Endothelial cell of umbilical vein (primary cell): Measurements from ENCODE around the gene CTBP2. TPM values are rescaled to one million over a fixed set of nuclear protein-coding genes. Genes with fewer than 3 reads are reported as not detected.

Source experiments
- BruUV-seq: library from RNA; stranded (reverse); fragments of 400-500 nt; replicated peaks from 2 replicates; lab custom pipeline; 2021; lab: Mats Ljungman, UMichigan
- CTCF ChIA-PET: fragments of 300-600, 350-600 bp; sonication (Branson Sonifier 250); formaldehyde crosslinking; loops from one replicate; lab custom pipeline; 2021; ENCODE audit warnings: antibody characterized with exemption, inconsistent platforms; lab: Charles Lee
- POLR2A ChIA-PET: fragments of 300-600, 350-600 bp; sonication (Branson Sonifier 250); formaldehyde crosslinking; loops from one replicate; lab custom pipeline; 2021; ENCODE audit warnings: antibody characterized with exemption, inconsistent platforms; lab: Charles Lee
- DNase-seq: peaks from one replicate; pipeline ENCODE4 v3.0.0-alpha.2; 2011; ENCODE audit warnings: low read depth, low spot score
- FAIRE-seq: peaks from 2 replicates; lab custom pipeline; 2011; peaks lifted over from hg19 to GRCh38; lab: Jason Lieb, UNC
- H2AFZ ChIP-seq: 2 replicates; pipeline ENCODE4 v1.6.0; 2012; ENCODE audit warnings: low read depth, low read length, control low read depth, inconsistent platforms
- H3K27ac ChIP-seq: 2 replicates; pipeline ENCODE4 v1.5.1; 2011; ENCODE audit warnings: low read depth, mild to moderate bottlenecking, control low read depth, low read length, moderate library complexity; ENCODE audit not compliant: insufficient read depth
- H3K27me3 ChIP-seq, 2 experiments: 2 replicates each; pipeline versions ENCODE4 v1.6.0 to v1.6.1; 2011; ENCODE audit warnings: low read length in 2 of 2, mixed read lengths in 1 of 2; ENCODE audit not compliant: control insufficient read depth in 2 of 2, insufficient read depth in 2 of 2
- H3K36me3 ChIP-seq, 2 experiments: 2 replicates in 1 of 2; 3 replicates in 1 of 2; pipeline ENCODE4 v1.5.1; 2011; ENCODE audit warnings: low read length in 2 of 2, mild to moderate bottlenecking in 1 of 2, moderate library complexity in 1 of 2; ENCODE audit not compliant: control insufficient read depth in 2 of 2, insufficient read depth in 2 of 2; ENCODE audit errors: extremely low read depth in 1 of 2
- H3K4me1 ChIP-seq: 3 replicates; pipeline ENCODE4 v1.5.1; 2011; ENCODE audit warnings: mild to moderate bottlenecking, low read length; ENCODE audit not compliant: control insufficient read depth, insufficient read depth; ENCODE audit errors: extremely low read depth
- H3K4me2 ChIP-seq: 2 replicates; pipeline ENCODE4 v1.6.1; 2011; ENCODE audit warnings: low read length, control low read depth, mixed read lengths; ENCODE audit not compliant: insufficient read depth
- H3K4me3 ChIP-seq, 3 experiments: fragments of 200-600 bp in 1 of 3; sonication (generic), shearing (Covaris generic) in 1 of 3; replicated peaks in 1 of 3; 2 replicates each; pipeline ENCODE4 v1.5.1; 2011 to 2016; ENCODE audit warnings: control low read depth in 3 of 3, low read length in 3 of 3, mild to moderate bottlenecking in 2 of 3, inconsistent platforms in 1 of 3, low read depth in 1 of 3, moderate library complexity in 1 of 3; ENCODE audit not compliant: insufficient read depth in 1 of 3
- H3K79me2 ChIP-seq: 2 replicates; pipeline ENCODE4 v1.6.0; 2012; ENCODE audit warnings: low read length, inconsistent platforms; ENCODE audit not compliant: control insufficient read depth, insufficient read depth
- H3K9ac ChIP-seq: replicated peaks from 2 replicates; pipeline ENCODE3; 2011; ENCODE audit warnings: low read length, control low read depth; ENCODE audit not compliant: insufficient read depth; ENCODE audit errors: extremely low read depth
- H3K9me1 ChIP-seq: replicated peaks from 3 replicates; pipeline ENCODE4 v1.6.0; 2011; ENCODE audit warnings: mild to moderate bottlenecking, low read length; ENCODE audit not compliant: control insufficient read depth, insufficient read depth; ENCODE audit errors: extremely low read depth
- H3K9me3 ChIP-seq: replicated peaks from 2 replicates; pipeline ENCODE4 v1.5.1; 2012; ENCODE audit warnings: low read length, inconsistent platforms; ENCODE audit not compliant: control insufficient read depth, insufficient read depth
- H4K20me1 ChIP-seq: replicated peaks from 2 replicates; pipeline ENCODE3; 2011; ENCODE audit warnings: mild to moderate bottlenecking, low read length; ENCODE audit not compliant: control insufficient read depth, insufficient read depth; ENCODE audit errors: extremely low read depth
- EZH2 ChIP-seq: IDR thresholded peaks from 2 replicates; pipeline ENCODE4 v1.6.1; 2012; ENCODE audit warnings: borderline replicate concordance, low read depth, mild to moderate bottlenecking, moderate library complexity, low read length, inconsistent platforms; ENCODE audit not compliant: severe bottlenecking
- FOS ChIP-seq: IDR thresholded peaks from 2 replicates; pipeline ENCODE4 v1.6.1; 2011; ENCODE audit warnings: mild to moderate bottlenecking, low read length, moderate library complexity, borderline replicate concordance; ENCODE audit not compliant: insufficient read depth
- GATA2 ChIP-seq: IDR thresholded peaks from 2 replicates; pipeline ENCODE4 v1.7.0; 2011; ENCODE audit warnings: low read depth, mild to moderate bottlenecking, moderate library complexity, mixed read lengths, low read length; ENCODE audit not compliant: insufficient read length, insufficient read depth
- JUN ChIP-seq: IDR thresholded peaks from 2 replicates; pipeline ENCODE4 v1.6.1; 2011; ENCODE audit warnings: borderline replicate concordance, low read depth; ENCODE audit not compliant: insufficient read length, insufficient read depth
- MAX ChIP-seq: IDR thresholded peaks from 2 replicates; pipeline ENCODE4 v1.6.1; 2011; ENCODE audit not compliant: insufficient read depth, insufficient read length
- MYC ChIP-seq: IDR thresholded peaks from one replicate; pipeline ENCODE4 v1.6.1; 2011; ENCODE audit warnings: mild to moderate bottlenecking, low read depth, low read length
- POLR2AphosphoS5 ChIP-seq: IDR thresholded peaks from 2 replicates; pipeline ENCODE4 v1.6.1; 2012; ENCODE audit warnings: low read depth, mild to moderate bottlenecking, control low read depth, low read length, moderate library complexity; ENCODE audit not compliant: insufficient read depth
- dilution Hi-C: fragments of 300-500 bp; cut with MboI; formaldehyde crosslinking; loops from one replicate; pipeline ENCODE4 v1.15.0; 2019; ENCODE audit warnings: low sequenced_read_pairs; ENCODE audit not compliant: extremely low pct_ligation_motif_present
- intact Hi-C: fragments of 100-400 bp; cut with micrococcal nuclease; formaldehyde crosslinking; loops from one replicate; pipeline ENCODE4 v1.10.0; 2022
- polyA plus RNA-seq, 4 experiments: library from polyadenylated mRNA; depleted of rRNA in 3 of 4; stranded (reverse) in 3 of 4; unstranded in 1 of 4; fragments of >200 nt; gene quantifications; 2 replicates each; pipeline versions ENCODE4 v1.2.1 to v1.2.3, GENCODE V29; 2011 to 2012; ENCODE audit warnings: missing spikeins in 1 of 4
- total RNA-seq: library from RNA; stranded (reverse); gene quantifications from 2 replicates; pipeline ENCODE4 v1.2.3, GENCODE V29; 2021

CTBP2 gene
- total and polyA plus RNA-seq, 2 donors (not counting 3 experiments of a cell fraction or from before 2014, with no cell fraction given) = 118 to 128 TPM

- no peak overlapping the region for H2AFZ ChIP-seq
- no peaks in the 10 kb centered on the region for H3K27me3 ChIP-seq
- DNase-seq (no peak), FAIRE-seq (no peak)
- H3K36me3 ChIP-seq = peaks cover 2 to 19% of the 10 kb centered on the region in 2 experiments
- no TSS peak for BruUV-seq
- intact Hi-C loops (no loop called here), dilution Hi-C loops (no loop called here)
- ChIA-PET POLR2A (no interaction called here), CTCF (interaction anchor here (0.7 to 3.6 kb wide), 2 partner anchors 44 to 45 kb away, joined by 4 to 17 read pairs; no protein-coding TSS in a partner anchor)
- no peaks in the 10 kb centered on the region for H3K9me3 ChIP-seq
- no peak overlapping the region for H3K27ac ChIP-seq
- peaks cover 98% of the 10 kb centered on the region for H3K79me2 ChIP-seq
- H3K9ac ChIP-seq = no peak overlapping the region
- peaks cover 5% of the 10 kb centered on the region for H3K4me1 ChIP-seq
- H4K20me1 ChIP-seq = no peaks in the 10 kb centered on the region
- TF ChIP-seq POLR2AphosphoS5 = no peak
- TF ChIP-seq FOS = no peak
- TF ChIP-seq EZH2 = no peak
- TF ChIP-seq MAX = no peak
- TF ChIP-seq MYC = no peak
- no peak for TF ChIP-seq JUN
- H3K4me2 ChIP-seq = no peak overlapping the region
- H3K9me1 ChIP-seq = no peaks in the 10 kb centered on the region
- no peak overlapping the region for H3K4me3 ChIP-seq
Measured at GRCh38 chr10:125092564-125093031, 67.8 kb downstream of the CTBP2 start.

GRCh38 chr10:125091891-125092290 lies 68.5 kb downstream of the CTBP2 start:
- ChIA-PET CTCF (interaction anchor here (1.6 to 3.6 kb wide), 3 partner anchors 31 to 49 kb away, joined by 3 to 17 read pairs (median 10); no protein-coding TSS in a partner anchor), POLR2A (no interaction called here)
- H3K9me3 ChIP-seq = no peaks in the 10 kb centered on the region
- no peak overlapping the region for H2AFZ ChIP-seq
- H3K27me3 ChIP-seq = no peaks in the 10 kb centered on the region
- peaks cover 2 to 24% of the 10 kb centered on the region in 2 experiments for H3K36me3 ChIP-seq
- no peaks in the 10 kb centered on the region for H3K9me1 ChIP-seq
- peaks cover 5% of the 10 kb centered on the region for H3K4me1 ChIP-seq
- dilution Hi-C loops (no loop called here), intact Hi-C loops (no loop called here)
- H3K9ac ChIP-seq = no peak overlapping the region
- H3K4me2 ChIP-seq = no peak overlapping the region
- no peak for DNase-seq
- FAIRE-seq = no peak
- H3K79me2 ChIP-seq = peaks cover 96% of the 10 kb centered on the region
- no peaks in the 10 kb centered on the region for H4K20me1 ChIP-seq
- H3K27ac ChIP-seq = no peak overlapping the region
- no TSS peak for BruUV-seq
- TF ChIP-seq POLR2AphosphoS5 (no peak), FOS (no peak), MYC (no peak), GATA2 (no peak)
- no peak overlapping the region for H3K4me3 ChIP-seq
